Parathyroid adenoma (tissue), 2 donors: Measurements from ENCODE around the gene EXOC6.

Experiments
- H2AFZ ChIP-seq: fragments of 300-600 bp; sonication (generic); one replicate; pipeline ENCODE4 v1.7.0; 2017; ENCODE audit warnings: antibody characterized with exemption, mild to moderate bottlenecking
- H3K27ac ChIP-seq: fragments of 300-600 bp; sonication (generic); one replicate; pipeline ENCODE4 v1.7.0; 2017
- H3K27me3 ChIP-seq: fragments of 300-600 bp; sonication (generic); one replicate; pipeline ENCODE4 v1.7.0; 2017; ENCODE audit warnings: low read length; ENCODE audit not compliant: control insufficient read depth, insufficient read depth
- H3K36me3 ChIP-seq: fragments of 300-600 bp; sonication (generic); one replicate; pipeline ENCODE4 v1.7.0; 2017; ENCODE audit warnings: low read length; ENCODE audit not compliant: control insufficient read depth, insufficient read depth
- H3K4me1 ChIP-seq: fragments of 300-600 bp; sonication (generic); one replicate; pipeline ENCODE4 v1.7.0; 2017; ENCODE audit warnings: control low read depth
- H3K4me2 ChIP-seq: fragments of 300-600 bp; sonication (generic); one replicate; pipeline ENCODE4 v1.7.0; 2017; ENCODE audit warnings: low read length
- H3K4me3 ChIP-seq: fragments of 300-600 bp; sonication (generic); one replicate; pipeline ENCODE4 v1.7.0; 2017; ENCODE audit warnings: low read depth, low read length
- H3K79me2 ChIP-seq: fragments of 300-600 bp; sonication (generic); one replicate; pipeline ENCODE4 v1.7.0; 2017; ENCODE audit warnings: control low read depth
- H3K9ac ChIP-seq: fragments of 300-600 bp; sonication (generic); one replicate; pipeline ENCODE4 v1.7.0; 2017; ENCODE audit warnings: mild to moderate bottlenecking
- H3K9me3 ChIP-seq: fragments of 300-600 bp; sonication (generic); one replicate; pipeline ENCODE4 v1.7.0; 2017; ENCODE audit warnings: low read length; ENCODE audit not compliant: control insufficient read depth
- TF ChIP-seq, protein P1 (sequence below): fragments of 300-600 bp; sonication (generic); IDR thresholded peaks from one replicate; pipeline ENCODE4 v1.7.0; 2017; ENCODE audit warnings: antibody characterized with exemption, mild to moderate bottlenecking
- donor health status: primary hyperparathyroidism.

EXOC6 gene

GRCh38 chr10:93059975-93060886, 211.9 kb downstream of the EXOC6 start, which contains the start of gene CYP26C1:
CYP26C1 (plus strand) TSS chr10:93060798; CDS start chr10:93061264, 466 bp downstream.
- Histone ChIP-seq H3K27me3 (peaks cover 7% of the 10 kb centered on the region), H3K27ac (no peak within 1 kb of the TSS)

GRCh38 chr10:93060887-93061593, 212.7 kb downstream of the EXOC6 start:
- Histone ChIP-seq H3K36me3 (no peaks in the 10 kb centered on the region), H2AFZ (no peak overlapping the region), H3K27me3 (peaks cover 7% of the 10 kb centered on the region), H3K4me3 (no peak overlapping the region), H3K79me2 (no peaks in the 10 kb centered on the region), H3K27ac (no peak overlapping the region), H3K4me2 (no peak overlapping the region), H3K4me1 (no peaks in the 10 kb centered on the region), H3K9me3 (no peaks in the 10 kb centered on the region), H3K9ac (no peak overlapping the region)
- TF ChIP-seq, protein P1, sequence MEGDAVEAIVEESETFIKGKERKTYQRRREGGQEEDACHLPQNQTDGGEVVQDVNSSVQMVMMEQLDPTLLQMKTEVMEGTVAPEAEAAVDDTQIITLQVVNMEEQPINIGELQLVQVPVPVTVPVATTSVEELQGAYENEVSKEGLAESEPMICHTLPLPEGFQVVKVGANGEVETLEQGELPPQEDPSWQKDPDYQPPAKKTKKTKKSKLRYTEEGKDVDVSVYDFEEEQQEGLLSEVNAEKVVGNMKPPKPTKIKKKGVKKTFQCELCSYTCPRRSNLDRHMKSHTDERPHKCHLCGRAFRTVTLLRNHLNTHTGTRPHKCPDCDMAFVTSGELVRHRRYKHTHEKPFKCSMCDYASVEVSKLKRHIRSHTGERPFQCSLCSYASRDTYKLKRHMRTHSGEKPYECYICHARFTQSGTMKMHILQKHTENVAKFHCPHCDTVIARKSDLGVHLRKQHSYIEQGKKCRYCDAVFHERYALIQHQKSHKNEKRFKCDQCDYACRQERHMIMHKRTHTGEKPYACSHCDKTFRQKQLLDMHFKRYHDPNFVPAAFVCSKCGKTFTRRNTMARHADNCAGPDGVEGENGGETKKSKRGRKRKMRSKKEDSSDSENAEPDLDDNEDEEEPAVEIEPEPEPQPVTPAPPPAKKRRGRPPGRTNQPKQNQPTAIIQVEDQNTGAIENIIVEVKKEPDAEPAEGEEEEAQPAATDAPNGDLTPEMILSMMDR = no peak

More at GRCh38 chr10:93059975-93060886, 211.9 kb downstream of the EXOC6 start, which contains the start of gene CYP26C1:
- no peak within 1 kb of the TSS for H3K4me2 ChIP-seq
- no peaks in the 10 kb centered on the region for H3K4me1 ChIP-seq
- H3K4me3 ChIP-seq = no peak within 1 kb of the TSS
- no peak within 1 kb of the TSS for H3K9ac ChIP-seq
- no peaks in the 10 kb centered on the region for H3K9me3 ChIP-seq
- TF ChIP-seq, protein P1 = no peak
- H2AFZ ChIP-seq = no peak within 1 kb of the TSS
- no peaks in the 10 kb centered on the region for H3K36me3 ChIP-seq
- no peaks in the 10 kb centered on the region for H3K79me2 ChIP-seq

DNA sequence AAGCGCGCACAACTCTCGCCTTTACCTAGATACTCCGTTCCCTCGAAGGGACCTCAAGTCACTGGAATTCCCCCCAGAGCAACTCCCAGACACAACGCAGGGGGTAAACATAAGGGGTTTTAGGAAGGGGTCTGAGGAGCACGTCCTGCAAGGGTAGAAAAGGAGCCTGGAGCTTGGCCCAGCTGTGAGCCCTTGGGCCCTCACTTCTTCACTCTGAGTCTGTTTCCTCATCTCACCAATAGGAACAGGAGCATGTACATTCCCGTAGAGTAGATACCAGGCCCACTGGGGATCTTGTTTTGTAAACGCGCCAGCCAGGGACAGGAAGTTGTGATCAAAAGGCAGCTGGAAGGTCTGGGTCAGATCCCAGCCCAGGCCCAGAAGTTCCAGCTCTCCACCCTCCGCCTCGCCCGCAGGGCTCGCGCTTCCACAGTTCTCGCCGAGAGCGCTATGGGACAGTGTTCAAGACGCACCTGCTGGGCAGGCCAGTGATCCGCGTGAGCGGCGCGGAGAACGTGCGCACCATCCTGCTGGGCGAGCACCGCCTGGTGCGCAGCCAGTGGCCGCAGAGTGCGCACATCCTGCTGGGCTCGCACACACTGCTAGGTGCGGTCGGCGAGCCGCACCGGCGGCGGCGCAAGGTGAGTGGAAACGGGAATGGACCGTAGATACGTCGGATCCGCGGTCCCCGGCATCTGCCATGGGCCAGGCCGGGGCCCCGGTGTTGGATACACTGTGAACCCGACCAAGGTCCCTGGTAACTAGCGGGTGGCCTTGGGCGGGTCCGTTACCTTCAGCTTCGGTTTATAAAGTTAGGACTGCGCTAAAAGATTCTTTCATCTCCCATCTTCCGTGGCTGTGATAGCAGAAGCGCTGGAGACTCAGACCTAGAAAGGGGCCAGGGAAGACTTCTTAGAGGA, 213.5 kb downstream of the EXOC6 start:
- Histone ChIP-seq H3K79me2 (no peaks in the 10 kb centered on the region), H2AFZ (no peak overlapping the region), H3K36me3 (no peaks in the 10 kb centered on the region), H3K9ac (no peak overlapping the region), H3K4me3 (no peak overlapping the region), H3K4me1 (no peaks in the 10 kb centered on the region), H3K27ac (no peak overlapping the region), H3K4me2 (peak overlapping the region; percentile 35), H3K27me3 (peaks cover 7% of the 10 kb centered on the region), H3K9me3 (no peaks in the 10 kb centered on the region)
- TF ChIP-seq, protein P1 = no peak

- H3K36me3 ChIP-seq = no peaks in the 10 kb centered on the region
- peak overlapping the region; percentile 35 for H3K4me2 ChIP-seq
- no peaks in the 10 kb centered on the region for H3K4me1 ChIP-seq
- no peaks in the 10 kb centered on the region for H3K9me3 ChIP-seq
- H3K4me3 ChIP-seq = no peak overlapping the region
- H3K79me2 ChIP-seq = no peaks in the 10 kb centered on the region
- H3K27ac ChIP-seq = no peak overlapping the region
- no peak overlapping the region for H3K9ac ChIP-seq
- peak overlapping the region; percentile 20 for H2AFZ ChIP-seq
- H3K27me3 ChIP-seq = peaks cover 11% of the 10 kb centered on the region
- TF ChIP-seq, protein P1 = peak; percentile 18
Observed at GRCh38 chr10:93062514-93063143, 214.3 kb downstream of the EXOC6 start.
